Mesothelial cell of epicardium (in vitro differentiated cells): ENCODE results near the gene URB2. TPM values are rescaled to one million over a fixed set of nuclear protein-coding genes. Genes with fewer than 3 reads are reported as not detected.

Experiments
- DNase-seq, 2 experiments: peaks; one replicate each; pipeline ENCODE4 v3.0.0; 2021; ENCODE audit warnings: low spot score in 2 of 2; ENCODE audit not compliant: unreplicated experiment in 2 of 2
- H3K27ac Mint-ChIP-seq: 2 replicates; pipeline ENCODE4 v1.8.0; 2021; ENCODE audit warnings: mixed read lengths
- H3K27me3 Mint-ChIP-seq: 2 replicates; pipeline ENCODE4 v1.8.0; 2021; ENCODE audit warnings: low read depth, mixed read lengths
- H3K36me3 Mint-ChIP-seq: 2 replicates; pipeline ENCODE4 v1.8.0; 2021; ENCODE audit warnings: mixed read lengths
- H3K4me1 Mint-ChIP-seq: 2 replicates; pipeline ENCODE4 v1.8.0; 2021; ENCODE audit warnings: mixed read lengths
- H3K4me3 Mint-ChIP-seq: 2 replicates; pipeline ENCODE4 v1.8.0; 2021; ENCODE audit warnings: mild to moderate bottlenecking, moderate library complexity, mixed read lengths
- H3K9me3 Mint-ChIP-seq: 2 replicates; pipeline ENCODE4 v1.8.0; 2021; ENCODE audit warnings: mixed read lengths
- CTCF ChIP-seq: fragments of 200-600 bp; sonication (generic); IDR thresholded peaks from one replicate; pipeline ENCODE4 v1.5.0; 2021; ENCODE audit warnings: antibody characterized with exemption; ENCODE audit not compliant: unreplicated experiment
- total RNA-seq: library from RNA; stranded (reverse); gene quantifications from 3 replicates; pipeline ENCODE4 v1.2.1, GENCODE V29; 2021

The URB2 gene
- total RNA-seq, 1 donor from 2014 or later, result 11.4 TPM

DNA sequence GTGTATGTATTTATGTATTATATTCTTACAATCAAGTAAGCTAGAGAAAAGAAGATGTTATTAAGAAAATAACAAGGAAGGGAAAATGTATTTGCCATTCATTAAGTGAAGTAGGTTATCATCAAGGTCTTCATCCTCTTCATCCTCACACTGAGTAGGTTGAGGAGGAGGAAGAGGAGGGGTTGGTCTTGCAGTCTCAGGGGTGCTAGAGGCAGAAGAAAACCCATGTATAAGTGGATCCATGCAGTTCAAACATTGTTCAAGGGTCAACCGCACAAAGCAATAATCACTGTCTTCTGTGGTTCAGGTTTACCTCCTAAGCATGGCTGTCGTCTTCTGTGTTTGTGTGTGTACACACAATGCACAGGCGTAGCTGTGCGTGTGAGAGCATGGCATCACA lies 16.9 kb downstream of the URB2 start:
- no peak overlapping the region for H3K4me3 Mint-ChIP-seq
- H3K27ac Mint-ChIP-seq, result no peak overlapping the region
- no peak for TF ChIP-seq CTCF
- DNase-seq, result no peak
- peaks cover 20% of the 10 kb centered on the region for H3K36me3 Mint-ChIP-seq
- H3K4me1 Mint-ChIP-seq, result no peaks in the 10 kb centered on the region
- no peaks in the 10 kb centered on the region for H3K9me3 Mint-ChIP-seq
- H3K27me3 Mint-ChIP-seq, result no peaks in the 10 kb centered on the region

- no peaks in the 10 kb centered on the region for H3K9me3 Mint-ChIP-seq
- H3K4me3 Mint-ChIP-seq, result no peak overlapping the region
- no peak overlapping the region for H3K27ac Mint-ChIP-seq
- TF ChIP-seq CTCF, result no peak
- no peaks in the 10 kb centered on the region for H3K4me1 Mint-ChIP-seq
- no peaks in the 10 kb centered on the region for H3K27me3 Mint-ChIP-seq
- DNase-seq, result no peak
- H3K36me3 Mint-ChIP-seq, result peaks cover 22% of the 10 kb centered on the region
Measured at GRCh38 chr1:229643996-229644745, 18.1 kb downstream of the URB2 start.

DNA sequence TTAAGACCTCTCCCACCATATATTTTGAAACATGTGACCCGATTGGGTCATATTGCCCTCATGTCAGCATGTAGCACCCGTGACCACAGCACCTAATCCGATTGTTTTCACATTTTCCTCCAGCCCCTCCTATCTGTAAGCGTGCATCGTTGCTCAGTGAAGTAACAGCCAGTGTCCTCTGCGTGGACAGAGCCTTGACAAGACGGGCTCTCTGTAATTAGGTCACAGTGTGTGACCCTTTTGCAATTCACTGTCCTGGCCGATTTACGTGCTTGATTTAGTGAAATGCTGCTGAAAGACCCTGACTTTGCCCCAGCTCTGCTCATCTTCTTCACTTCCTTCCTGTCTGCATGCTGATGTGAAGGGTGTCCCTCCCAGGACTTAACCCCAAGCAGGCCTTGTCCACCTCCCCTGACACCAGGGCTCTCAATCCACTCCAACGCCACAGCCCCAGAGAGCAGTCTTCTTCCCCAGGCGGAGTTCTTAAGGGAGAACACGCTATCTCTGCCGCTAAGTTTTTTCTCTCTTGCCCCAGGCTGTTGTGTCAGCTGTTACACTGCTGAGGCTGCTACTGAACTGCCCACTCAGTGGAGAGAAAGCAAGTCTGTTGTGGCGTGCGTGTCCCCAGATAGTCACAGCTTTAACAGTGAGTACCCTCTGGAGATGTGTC lies 19.4 kb downstream of the URB2 start:
- H3K9me3 Mint-ChIP-seq, result no peaks in the 10 kb centered on the region
- no peak for TF ChIP-seq CTCF
- H3K4me3 Mint-ChIP-seq, result no peak overlapping the region
- H3K27ac Mint-ChIP-seq, result no peak overlapping the region
- H3K4me1 Mint-ChIP-seq, result no peaks in the 10 kb centered on the region
- H3K36me3 Mint-ChIP-seq, result peaks cover 24% of the 10 kb centered on the region
- no peak for DNase-seq
- no peaks in the 10 kb centered on the region for H3K27me3 Mint-ChIP-seq

- no peak overlapping the region for H3K27ac Mint-ChIP-seq
- DNase-seq, result no peak
Measured at GRCh38 chr1:229648406-229648805, 22.4 kb downstream of the URB2 start.

GRCh38 chr1:229650045-229650444 lies 24.0 kb downstream of the URB2 start:
- no peak for TF ChIP-seq CTCF
- Mint-ChIP-seq H3K27ac (no peak overlapping the region), H3K36me3 (peaks cover 29% of the 10 kb centered on the region)

More at GRCh38 chr1:229648406-229648805, 22.4 kb downstream of the URB2 start:
- Mint-ChIP-seq H3K36me3 (peaks cover 32% of the 10 kb centered on the region), H3K4me3 (no peak overlapping the region), H3K27me3 (no peaks in the 10 kb centered on the region), H3K9me3 (no peaks in the 10 kb centered on the region), H3K4me1 (no peaks in the 10 kb centered on the region)
- TF ChIP-seq CTCF, result no peak

More at GRCh38 chr1:229650045-229650444, 24.0 kb downstream of the URB2 start:
- H3K4me1 Mint-ChIP-seq, result no peaks in the 10 kb centered on the region
- H3K4me3 Mint-ChIP-seq, result no peak overlapping the region
- DNase-seq, result no peak
- H3K27me3 Mint-ChIP-seq, result no peaks in the 10 kb centered on the region
- no peaks in the 10 kb centered on the region for H3K9me3 Mint-ChIP-seq
